GM18526 (cell line): ENCODE results near the gene IKZF5.

Source experiments
- POLR2A ChIP-seq: IDR thresholded peaks from 3 replicates; pipeline ENCODE4 v1.6.1; 2011; ENCODE audit not compliant: insufficient read length; ENCODE audit errors: extremely low read depth

The IKZF5 gene

GRCh38 chr10:122966879-122967278 lies 41.7 kb downstream of the IKZF5 start:
- TF ChIP-seq POLR2A, result no peak

DNA sequence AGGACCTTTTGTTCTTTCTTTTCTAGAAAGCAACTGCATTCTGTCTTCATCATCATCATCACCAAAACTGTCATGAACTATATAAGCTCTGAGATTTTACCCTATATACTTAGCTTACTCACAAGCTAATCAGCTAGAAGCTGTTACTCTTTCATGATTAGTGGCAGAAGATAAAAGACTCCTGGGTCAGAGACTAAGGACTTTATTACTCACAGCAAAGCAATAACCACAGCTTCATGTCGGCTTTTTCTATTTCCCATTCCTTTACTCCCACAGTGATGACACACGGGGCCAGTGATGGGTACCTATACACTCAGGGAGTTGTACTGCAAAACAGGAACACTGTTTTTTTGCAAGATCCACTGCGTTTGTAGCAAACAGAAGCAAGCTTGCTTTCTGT lies 46.2 kb downstream of the IKZF5 start:
- no peak for TF ChIP-seq POLR2A

DNA sequence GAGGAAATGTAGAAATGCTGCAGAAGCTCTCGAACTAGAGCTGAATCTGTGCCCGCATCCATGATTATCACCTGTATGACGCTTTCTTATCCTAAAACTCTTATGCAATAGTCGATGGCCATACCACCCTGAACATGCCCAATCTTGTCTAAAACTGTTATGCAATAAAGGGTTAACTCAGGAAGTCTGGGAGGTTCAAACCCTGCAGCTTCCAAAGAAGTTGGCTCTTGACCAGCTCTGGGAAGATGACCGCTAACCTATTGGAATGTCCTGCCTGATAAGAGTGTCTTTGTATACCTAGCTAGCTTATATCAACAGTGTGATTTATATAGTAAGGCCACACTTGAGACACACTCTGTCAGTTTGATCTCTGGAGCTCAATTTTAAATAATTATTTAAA lies 51.1 kb downstream of the IKZF5 start:
- TF ChIP-seq POLR2A, result no peak

DNA sequence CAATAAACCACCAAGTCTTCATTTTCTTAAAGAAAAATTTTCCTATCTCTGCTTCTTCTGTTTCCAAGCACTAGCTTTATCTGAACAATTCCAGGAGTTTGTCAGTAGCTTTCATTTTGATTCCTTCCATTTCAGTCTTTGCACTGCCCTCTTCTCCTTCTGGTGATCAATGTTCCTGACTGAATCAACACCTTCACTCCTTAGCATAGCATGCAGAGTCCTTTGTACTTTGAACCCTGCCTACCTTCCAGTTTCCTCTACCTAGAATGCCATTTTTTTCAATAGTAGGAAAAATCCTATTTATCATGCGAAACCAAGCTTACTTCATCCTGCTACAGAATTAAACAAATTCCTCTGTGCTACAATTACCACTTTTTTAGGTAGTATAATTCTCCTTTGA lies 52.7 kb downstream of the IKZF5 start:
- no peak for TF ChIP-seq POLR2A

DNA sequence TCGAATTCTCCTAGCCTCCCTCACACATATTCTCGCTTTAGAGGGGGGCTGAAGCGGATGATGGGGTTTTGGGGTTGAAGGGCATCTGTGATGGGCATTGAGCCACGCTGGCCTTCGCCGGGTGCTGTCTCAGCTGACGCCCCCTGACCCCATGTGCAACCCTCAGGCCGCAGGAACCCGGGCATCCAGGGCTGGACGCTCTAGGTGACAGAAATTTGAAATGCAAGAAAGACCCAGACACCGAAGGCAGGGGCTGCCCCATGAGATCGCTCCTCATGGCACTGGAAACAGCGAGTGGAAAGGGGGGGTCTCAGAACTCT lies 53.9 kb downstream of the IKZF5 start:
- no peak for TF ChIP-seq POLR2A

DNA sequence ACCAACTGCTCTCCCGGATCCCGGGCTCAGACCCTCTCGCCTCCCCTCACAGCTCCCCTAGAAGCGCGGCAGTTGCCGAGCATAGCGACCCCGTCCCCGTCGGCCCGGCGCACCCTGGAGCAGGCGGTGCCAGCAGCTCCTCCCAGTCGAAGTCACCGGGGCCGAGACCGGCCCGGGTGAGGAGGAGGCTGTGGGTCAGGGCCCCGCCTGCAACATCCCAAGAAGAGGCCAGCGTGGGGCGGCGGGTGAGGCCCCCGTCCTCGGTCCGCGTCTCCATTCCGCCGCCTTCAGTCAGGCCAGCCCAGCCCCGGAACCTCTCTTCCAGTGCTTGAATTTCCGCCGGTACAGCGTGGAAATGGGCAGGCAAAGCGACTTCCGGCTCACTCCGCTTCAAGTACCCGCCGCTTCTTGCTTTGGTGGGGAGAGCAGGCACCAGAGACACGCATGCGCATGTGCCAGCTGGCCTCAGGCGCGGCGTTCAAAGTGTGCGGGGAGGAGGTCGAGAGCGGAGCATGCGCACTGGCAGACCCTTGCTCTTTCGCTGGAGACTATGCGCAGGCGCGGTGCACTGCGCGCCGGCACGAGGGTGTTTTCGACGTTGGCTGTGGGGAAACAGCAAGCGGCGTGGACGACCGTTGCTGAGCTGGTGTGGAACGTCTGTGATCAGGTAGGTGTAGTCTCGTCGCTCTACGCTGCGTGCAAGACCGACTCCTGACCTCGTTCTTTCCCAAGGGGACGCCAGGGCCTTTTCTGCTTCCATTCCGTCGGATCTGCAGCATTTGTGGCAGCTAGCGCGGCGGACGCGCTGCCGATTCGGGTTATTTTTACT lies 54.5 kb downstream of the IKZF5 start, which contains the start of gene C10orf88:
C10orf88 (minus strand) TSS at position 326 of the 829 bp plus-strand sequence; CDS start at position 277, 49 bp downstream.
- peak; percentile 77 for TF ChIP-seq POLR2A

- no peak for TF ChIP-seq POLR2A
Measured at GRCh38 chr10:122949296-122949695, 59.3 kb downstream of the IKZF5 start.
